Gastroesophageal sphincter (tissue), 3 donors: ENCODE data around the gene TSPAN11.

Source experiments
- EP300 ChIP-seq: sonication (generic); formaldehyde crosslinking; IDR thresholded peaks from one replicate; pipeline ENCODE4 v1.6.1; 2017; ENCODE audit warnings: antibody characterized with exemption, mild to moderate bottlenecking
- POLR2AphosphoS5 ChIP-seq: sonication (generic); formaldehyde crosslinking; IDR thresholded peaks from one replicate; pipeline ENCODE4 v1.6.1; 2017; ENCODE audit warnings: antibody characterized with exemption
- TF ChIP-seq, protein P1 (sequence below), 4 experiments: fragments of 200-600 bp in 2 of 4; fragments of 450-650 bp in 2 of 4; sonication (generic) in 1 of 4; IDR thresholded peaks; one replicate each; pipeline ENCODE4 v1.5.1; 2017 to 2019; ENCODE audit warnings: antibody characterized with exemption in 4 of 4, mild to moderate bottlenecking in 2 of 4, moderate library complexity in 2 of 4

DNA sequence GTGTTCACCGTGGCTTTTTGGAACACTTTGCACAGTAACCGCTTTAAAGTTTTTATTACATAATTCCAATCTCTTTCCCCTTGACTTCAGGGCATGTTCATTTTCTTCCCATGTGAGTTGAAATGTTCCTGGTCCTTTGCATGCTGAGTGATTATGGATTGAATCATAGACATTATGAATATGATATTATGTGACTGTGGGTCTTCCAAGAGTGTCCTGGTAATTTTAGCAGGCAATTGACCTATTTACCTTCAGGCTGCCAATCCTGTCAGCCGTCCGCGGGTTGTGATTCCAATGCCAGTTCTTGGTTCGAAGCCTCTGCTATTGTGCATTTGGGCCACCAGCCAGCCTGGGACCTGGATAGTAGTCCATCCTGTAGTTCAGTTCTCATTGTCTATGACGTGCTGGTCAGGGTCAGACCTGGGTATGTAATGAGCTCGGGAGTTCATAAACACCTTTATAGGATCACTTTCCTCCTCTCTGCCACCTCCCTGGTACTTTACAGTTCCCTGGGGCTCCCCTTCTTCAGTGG is 114.6 kb downstream of the TSPAN11 start:
- TF ChIP-seq, protein P1, sequence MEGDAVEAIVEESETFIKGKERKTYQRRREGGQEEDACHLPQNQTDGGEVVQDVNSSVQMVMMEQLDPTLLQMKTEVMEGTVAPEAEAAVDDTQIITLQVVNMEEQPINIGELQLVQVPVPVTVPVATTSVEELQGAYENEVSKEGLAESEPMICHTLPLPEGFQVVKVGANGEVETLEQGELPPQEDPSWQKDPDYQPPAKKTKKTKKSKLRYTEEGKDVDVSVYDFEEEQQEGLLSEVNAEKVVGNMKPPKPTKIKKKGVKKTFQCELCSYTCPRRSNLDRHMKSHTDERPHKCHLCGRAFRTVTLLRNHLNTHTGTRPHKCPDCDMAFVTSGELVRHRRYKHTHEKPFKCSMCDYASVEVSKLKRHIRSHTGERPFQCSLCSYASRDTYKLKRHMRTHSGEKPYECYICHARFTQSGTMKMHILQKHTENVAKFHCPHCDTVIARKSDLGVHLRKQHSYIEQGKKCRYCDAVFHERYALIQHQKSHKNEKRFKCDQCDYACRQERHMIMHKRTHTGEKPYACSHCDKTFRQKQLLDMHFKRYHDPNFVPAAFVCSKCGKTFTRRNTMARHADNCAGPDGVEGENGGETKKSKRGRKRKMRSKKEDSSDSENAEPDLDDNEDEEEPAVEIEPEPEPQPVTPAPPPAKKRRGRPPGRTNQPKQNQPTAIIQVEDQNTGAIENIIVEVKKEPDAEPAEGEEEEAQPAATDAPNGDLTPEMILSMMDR (IDR thresholded peaks at IDR 0.05): no peak
- TF ChIP-seq EP300 (no peak), POLR2AphosphoS5 (no peak)
